Panc1 (cell line): Measurements from ENCODE around the gene DPCD. TPM values are rescaled to one million over a fixed set of nuclear protein-coding genes. Genes with fewer than 3 reads are reported as not detected.

Source experiments
- ATAC-seq: fragments of 200-7000 bp; cut with Tn5 transposase; 2 replicates; pipeline ENCODE4 v1.9.1; 2020; ENCODE audit warnings: mild to moderate bottlenecking, moderate library complexity
- Bru-seq: library from RNA; stranded (reverse); fragments of 400-500 nt; gene quantifications from one replicate; lab custom pipeline; 2021; lab: Mats Ljungman, UMichigan
- BruChase-seq, 2 experiments: library from RNA; stranded (reverse); fragments of 400-500 nt; gene quantifications; one replicate each; lab custom pipeline; 2021; lab: Mats Ljungman, UMichigan
- BruUV-seq: library from RNA; stranded (reverse); fragments of 400-500 nt; replicated peaks from 2 replicates; lab custom pipeline; 2021; lab: Mats Ljungman, UMichigan
- CTCF ChIA-PET: fragments of 300-600 bp; sonication (Branson Sonifier 250); formaldehyde crosslinking; loops from one replicate; lab custom pipeline; 2022; ENCODE audit warnings: antibody characterized with exemption; lab: Charles Lee
- POLR2A ChIA-PET: fragments of 300-600 bp; sonication (Branson Sonifier 250); formaldehyde crosslinking; loops from one replicate; lab custom pipeline; 2022; ENCODE audit warnings: antibody characterized with exemption; lab: Charles Lee
- DNase-seq: peaks from one replicate; pipeline ENCODE4 v3.0.0-alpha.2; 2010; ENCODE audit warnings: low read depth, low spot score
- H3K27ac ChIP-seq: 2 replicates; pipeline ENCODE4 v1.5.1; 2011; ENCODE audit warnings: mild to moderate bottlenecking, low read length, inconsistent platforms
- H3K27me3 ChIP-seq: fragments of 200-500 bp; sonication (Bioruptor generic); 2 replicates; pipeline ENCODE4 v1.6.0; 2014; ENCODE audit warnings: low read length, inconsistent platforms; ENCODE audit not compliant: control insufficient read depth, insufficient read depth
- H3K36me3 ChIP-seq: fragments of 200-500 bp; sonication (Bioruptor generic); 2 replicates; pipeline ENCODE4 v1.5.1; 2014; ENCODE audit warnings: inconsistent platforms, mild to moderate bottlenecking, low read length, moderate library complexity; ENCODE audit not compliant: control insufficient read depth, insufficient read depth
- H3K4me1 ChIP-seq: 2 replicates; pipeline ENCODE4 v1.5.1; 2011; ENCODE audit warnings: inconsistent platforms, mild to moderate bottlenecking, low read length, moderate library complexity; ENCODE audit not compliant: control insufficient read depth, insufficient read depth
- H3K4me3 ChIP-seq, 2 experiments: 2 replicates each; pipeline ENCODE4 v1.5.1; 2011 to 2012; ENCODE audit warnings: low read depth in 2 of 2, low read length in 2 of 2, mild to moderate bottlenecking in 2 of 2, inconsistent platforms in 1 of 2, moderate library complexity in 1 of 2
- H3K9me3 ChIP-seq: fragments of 200-500 bp; sonication (Bioruptor generic); 2 replicates; pipeline ENCODE4 v1.5.1; 2014; ENCODE audit warnings: low read depth, mild to moderate bottlenecking, inconsistent platforms, low read length, moderate library complexity; ENCODE audit not compliant: control insufficient read depth, insufficient read depth
- POLR2AphosphoS5 ChIP-seq: IDR thresholded peaks from 2 replicates; pipeline ENCODE4 v1.6.1; 2012; ENCODE audit warnings: mild to moderate bottlenecking, low read depth, low read length, moderate library complexity
- SIN3A ChIP-seq: IDR thresholded peaks from 2 replicates; pipeline ENCODE4 v1.6.1; 2012; ENCODE audit warnings: low read depth, mild to moderate bottlenecking, low read length, moderate library complexity, borderline replicate concordance; ENCODE audit not compliant: insufficient read depth
- TCF7L2 ChIP-seq: IDR thresholded peaks from 2 replicates; pipeline ENCODE4 v1.6.1; 2011; ENCODE audit warnings: mild to moderate bottlenecking, low read depth, low read length, inconsistent platforms
- in situ Hi-C: cut with HindIII; loops from 2 replicates; pipeline ENCODE4 v1.10.0; 2016; ENCODE audit warnings: low sequenced_read_pairs, low pct_unique_long_range_greater_than_20kb
- intact Hi-C: fragments of 100-400 bp; cut with micrococcal nuclease; formaldehyde crosslinking; loops from one replicate; pipeline ENCODE4 v1.10.0; 2022; ENCODE audit not compliant: unreplicated experiment
- long read RNA-seq: library from polyadenylated mRNA; unstranded; transcript quantifications from one replicate; pipeline ENCODE4 v2.0.0, GENCODE V29; 2021; ENCODE audit not compliant: unreplicated experiment
- polyA plus RNA-seq: library from polyadenylated mRNA; unstranded; fragments of >200 nt; gene quantifications from one replicate; pipeline ENCODE4 v1.2.1, GENCODE V29; 2012; ENCODE audit warnings: missing spikeins; ENCODE audit not compliant: insufficient read length
- total RNA-seq: library from RNA; stranded (reverse); gene quantifications from one replicate; pipeline ENCODE4 v1.2.1, GENCODE V29; 2021; ENCODE audit not compliant: unreplicated experiment
- TF ChIP-seq, protein P1 (sequence below), 2 experiments: IDR thresholded peaks; 2 replicates each; pipeline ENCODE4 v1.6.1; 2011 to 2012; ENCODE audit warnings: low read depth in 2 of 2, control low read depth in 1 of 2, low read length in 1 of 2, mild to moderate bottlenecking in 1 of 2, moderate library complexity in 1 of 2; ENCODE audit not compliant: insufficient read depth in 1 of 2
- TF ChIP-seq, protein P2 (sequence below): fragments of 450-650 bp; IDR thresholded peaks from 2 replicates; pipeline ENCODE4 v1.5.1; 2017; ENCODE audit warnings: mild to moderate bottlenecking

Gene DPCD
- total RNA-seq, result 27.6 TPM
- 52.1 TPM for polyA plus RNA-seq
- percentile 62 among the genes with signal in this experiment for Bru-seq, nascent RNA
- BruChase-seq, experiment 1, labeled RNA remaining after a 2-hour chase, result percentile 60 among the genes with signal in this experiment
- percentile 55 among the genes with signal in this experiment for BruChase-seq, experiment 2, labeled RNA remaining after a 6-hour chase
- long read RNA-seq, transcript DPCD-202 (6 exons, 858 nt), result major isoform, 32 of 51 reads
- long read RNA-seq, partial matches to known transcripts, result 6 of 51 reads
- long read RNA-seq, other reads (novel, unspliced or antisense), result 13 of 51 reads

DNA sequence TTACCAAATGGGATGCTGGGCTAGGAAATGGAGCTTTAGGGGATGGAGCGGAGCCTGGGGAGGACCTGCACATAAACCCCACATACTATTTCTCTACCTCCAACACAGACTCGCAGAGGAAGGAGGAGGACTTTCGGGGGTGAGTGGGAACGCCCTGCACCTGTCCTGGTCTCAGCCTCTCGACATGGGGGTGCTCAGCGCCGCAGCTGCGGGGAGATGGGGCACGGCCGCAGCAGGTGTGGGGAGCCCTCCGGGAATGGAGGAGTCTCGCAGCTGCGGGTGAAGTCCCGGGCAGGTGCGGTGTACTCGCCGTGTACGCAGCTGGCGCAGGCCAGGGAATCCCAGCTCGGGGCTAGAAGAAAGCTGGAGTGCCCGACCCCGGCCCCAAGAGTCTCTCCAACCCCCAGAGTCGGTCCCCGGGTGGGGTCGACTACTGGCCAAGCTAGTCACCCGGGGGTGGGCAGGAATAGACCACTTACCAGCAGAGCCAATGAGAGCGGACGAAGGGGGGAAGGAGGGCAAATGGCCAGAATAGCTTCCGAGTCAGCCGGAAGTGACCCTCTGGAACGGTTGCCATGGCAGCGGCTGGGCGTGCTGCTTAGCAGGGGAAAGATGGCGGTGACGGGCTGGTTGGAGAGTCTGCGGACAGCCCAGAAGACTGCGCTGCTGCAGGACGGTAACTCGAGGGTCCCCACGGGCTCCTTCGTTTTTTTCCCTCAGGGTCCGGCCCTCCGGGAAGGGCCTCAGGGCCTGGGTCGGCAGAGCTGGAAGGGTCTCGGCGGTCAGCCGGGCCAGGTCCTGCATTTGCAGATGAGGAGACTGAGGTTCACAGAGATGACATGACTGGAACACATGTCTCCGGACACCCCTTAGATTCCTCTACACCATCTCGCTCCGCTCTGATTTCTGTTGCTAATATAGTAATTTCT lies at the start of gene DPCD, which contains the start of gene POLL:
Gene DPCD (plus strand): TSS at position 597 of the 929 bp plus-strand sequence. CDS start 16 bp downstream, at position 613.
Gene POLL (minus strand): TSS at position 533 of the 929 bp plus-strand sequence. CDS start 897 bp downstream, outside the sequence.
- H3K27me3 ChIP-seq, result no peaks in the 10 kb centered on the region
- DNase-seq, result peak; percentile 70
- ChIA-PET POLR2A (interaction anchor here (0.7 to 1.1 kb wide), 2 partner anchors 11 to 512 kb away, joined by 3 read pairs; no protein-coding TSS in a partner anchor), CTCF (no interaction called here)
- ATAC-seq, result peak; percentile 99
- TF ChIP-seq POLR2AphosphoS5 (peak; percentile 87), TCF7L2 (no peak), SIN3A (peak; percentile 98; the same call in 1 of the 2 replicates)
- TF ChIP-seq, protein P1, sequence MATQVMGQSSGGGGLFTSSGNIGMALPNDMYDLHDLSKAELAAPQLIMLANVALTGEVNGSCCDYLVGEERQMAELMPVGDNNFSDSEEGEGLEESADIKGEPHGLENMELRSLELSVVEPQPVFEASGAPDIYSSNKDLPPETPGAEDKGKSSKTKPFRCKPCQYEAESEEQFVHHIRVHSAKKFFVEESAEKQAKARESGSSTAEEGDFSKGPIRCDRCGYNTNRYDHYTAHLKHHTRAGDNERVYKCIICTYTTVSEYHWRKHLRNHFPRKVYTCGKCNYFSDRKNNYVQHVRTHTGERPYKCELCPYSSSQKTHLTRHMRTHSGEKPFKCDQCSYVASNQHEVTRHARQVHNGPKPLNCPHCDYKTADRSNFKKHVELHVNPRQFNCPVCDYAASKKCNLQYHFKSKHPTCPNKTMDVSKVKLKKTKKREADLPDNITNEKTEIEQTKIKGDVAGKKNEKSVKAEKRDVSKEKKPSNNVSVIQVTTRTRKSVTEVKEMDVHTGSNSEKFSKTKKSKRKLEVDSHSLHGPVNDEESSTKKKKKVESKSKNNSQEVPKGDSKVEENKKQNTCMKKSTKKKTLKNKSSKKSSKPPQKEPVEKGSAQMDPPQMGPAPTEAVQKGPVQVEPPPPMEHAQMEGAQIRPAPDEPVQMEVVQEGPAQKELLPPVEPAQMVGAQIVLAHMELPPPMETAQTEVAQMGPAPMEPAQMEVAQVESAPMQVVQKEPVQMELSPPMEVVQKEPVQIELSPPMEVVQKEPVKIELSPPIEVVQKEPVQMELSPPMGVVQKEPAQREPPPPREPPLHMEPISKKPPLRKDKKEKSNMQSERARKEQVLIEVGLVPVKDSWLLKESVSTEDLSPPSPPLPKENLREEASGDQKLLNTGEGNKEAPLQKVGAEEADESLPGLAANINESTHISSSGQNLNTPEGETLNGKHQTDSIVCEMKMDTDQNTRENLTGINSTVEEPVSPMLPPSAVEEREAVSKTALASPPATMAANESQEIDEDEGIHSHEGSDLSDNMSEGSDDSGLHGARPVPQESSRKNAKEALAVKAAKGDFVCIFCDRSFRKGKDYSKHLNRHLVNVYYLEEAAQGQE (IDR thresholded peaks at IDR 0.05; ENCODE audit: insufficient read depth in 1 of 2, low read depth in 2 of 2, low read length in 1 of 2), result no peak
- TF ChIP-seq, protein P2, sequence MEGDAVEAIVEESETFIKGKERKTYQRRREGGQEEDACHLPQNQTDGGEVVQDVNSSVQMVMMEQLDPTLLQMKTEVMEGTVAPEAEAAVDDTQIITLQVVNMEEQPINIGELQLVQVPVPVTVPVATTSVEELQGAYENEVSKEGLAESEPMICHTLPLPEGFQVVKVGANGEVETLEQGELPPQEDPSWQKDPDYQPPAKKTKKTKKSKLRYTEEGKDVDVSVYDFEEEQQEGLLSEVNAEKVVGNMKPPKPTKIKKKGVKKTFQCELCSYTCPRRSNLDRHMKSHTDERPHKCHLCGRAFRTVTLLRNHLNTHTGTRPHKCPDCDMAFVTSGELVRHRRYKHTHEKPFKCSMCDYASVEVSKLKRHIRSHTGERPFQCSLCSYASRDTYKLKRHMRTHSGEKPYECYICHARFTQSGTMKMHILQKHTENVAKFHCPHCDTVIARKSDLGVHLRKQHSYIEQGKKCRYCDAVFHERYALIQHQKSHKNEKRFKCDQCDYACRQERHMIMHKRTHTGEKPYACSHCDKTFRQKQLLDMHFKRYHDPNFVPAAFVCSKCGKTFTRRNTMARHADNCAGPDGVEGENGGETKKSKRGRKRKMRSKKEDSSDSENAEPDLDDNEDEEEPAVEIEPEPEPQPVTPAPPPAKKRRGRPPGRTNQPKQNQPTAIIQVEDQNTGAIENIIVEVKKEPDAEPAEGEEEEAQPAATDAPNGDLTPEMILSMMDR, result no peak
- in situ Hi-C loops, result no loop called here
- intact Hi-C loops, result no loop called here
- H3K4me1 ChIP-seq, result peaks cover 13% of the 10 kb centered on the region
- no TSS peak for BruUV-seq
- peaks cover 13% of the 10 kb centered on the region for H3K36me3 ChIP-seq
- H3K27ac ChIP-seq, result peak within 1 kb of the TSS; percentile 90
- no peaks in the 10 kb centered on the region for H3K9me3 ChIP-seq
- H3K4me3 ChIP-seq, result peak within 1 kb of the TSS; percentile 86 to 100

DNA sequence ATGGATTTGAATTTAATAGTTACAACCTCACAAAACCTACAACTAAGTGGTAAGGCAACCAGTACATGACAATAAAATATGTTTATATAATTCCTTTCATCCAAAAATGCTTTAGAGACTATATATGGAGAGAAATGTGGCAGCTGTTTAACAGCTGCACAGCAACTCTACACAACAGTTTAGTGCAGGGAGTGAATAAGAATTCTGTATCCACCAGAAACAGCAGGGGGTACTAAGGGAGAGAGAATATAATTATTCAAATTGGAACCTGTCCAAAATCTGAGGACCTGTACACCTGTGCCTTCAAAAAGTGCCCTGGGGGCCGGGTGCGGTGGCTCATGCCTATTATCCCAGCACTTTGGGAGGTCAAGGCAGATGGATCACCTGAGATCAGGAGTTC lies 49.7 kb upstream of the DPCD start:
- POLR2A ChIA-PET, result no interaction called here
- Histone ChIP-seq H3K4me1 (no peaks in the 10 kb centered on the region), H3K4me3 (no peak overlapping the region), H3K9me3 (no peaks in the 10 kb centered on the region), H3K27ac (no peak overlapping the region), H3K27me3 (no peaks in the 10 kb centered on the region), H3K36me3 (no peaks in the 10 kb centered on the region)
- TF ChIP-seq POLR2AphosphoS5, result no peak
- TF ChIP-seq, protein P2, result no peak
- TF ChIP-seq SIN3A, result no peak
- TF ChIP-seq, protein P1 (IDR thresholded peaks at IDR 0.05; ENCODE audit: insufficient read depth in 1 of 2, low read depth in 2 of 2, low read length in 1 of 2), result no peak
- no peak for TF ChIP-seq TCF7L2
- CTCF ChIA-PET, result interaction anchor here (0.7 kb wide), 1 partner anchor 94 kb away, joined by 12 read pairs; no protein-coding TSS in a partner anchor
- ATAC-seq (no peak), DNase-seq (no peak)
- in situ Hi-C loops (no loop called here), intact Hi-C loops (no loop called here)
- BruUV-seq, result no TSS peak
